HG03025 (cell line): ENCODE data around the gene ANG.
"Not testable (repeated sequence)": the region's sequence is repeated elsewhere in the genome, so short reads cannot be mapped to it uniquely, and the experiment has no call there.

Experiments used
- ATAC-seq: cut with Tn5 transposase; IDR thresholded peaks from one replicate; pipeline ENCODE4 v1.9.1; 2021; ENCODE audit warnings: mild to moderate bottlenecking, moderate library complexity; ENCODE audit not compliant: unreplicated experiment, low FRiP score

ANG gene

DNA sequence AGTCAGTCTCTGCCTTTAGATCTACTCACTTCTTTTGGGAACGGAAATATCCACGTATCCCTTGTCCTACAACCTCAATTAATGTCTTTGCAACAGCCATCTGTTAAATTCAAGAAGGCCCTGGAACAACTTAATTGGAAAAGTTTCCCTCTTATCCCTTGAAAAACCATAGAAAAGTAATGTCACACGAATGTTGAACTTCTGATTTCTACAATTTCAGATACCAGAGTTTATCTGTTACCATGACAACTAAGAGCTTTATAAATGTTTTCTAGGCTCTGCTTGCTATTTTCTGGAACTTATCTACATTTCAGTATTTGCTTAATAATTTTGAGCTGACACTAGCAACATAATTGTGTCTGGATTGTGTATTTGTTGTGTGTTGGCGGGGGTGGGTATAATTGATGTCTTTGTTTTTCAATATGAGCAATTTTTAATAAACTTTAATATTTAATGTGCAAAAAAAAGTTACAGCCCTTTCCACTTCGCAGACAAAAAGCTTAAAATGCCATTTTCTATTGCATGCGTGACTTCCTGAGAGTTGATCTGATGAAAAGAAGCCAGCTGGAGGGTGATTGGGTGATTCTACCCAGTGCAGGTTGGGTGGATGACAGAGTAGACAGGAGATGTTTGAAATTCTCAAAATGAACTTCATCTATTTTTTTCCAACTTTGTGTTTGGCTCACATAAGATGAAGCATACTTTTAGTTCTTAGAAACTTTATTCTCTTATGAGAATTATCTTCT lies 45.3 kb downstream of the ANG start:
- no peak for ATAC-seq

DNA sequence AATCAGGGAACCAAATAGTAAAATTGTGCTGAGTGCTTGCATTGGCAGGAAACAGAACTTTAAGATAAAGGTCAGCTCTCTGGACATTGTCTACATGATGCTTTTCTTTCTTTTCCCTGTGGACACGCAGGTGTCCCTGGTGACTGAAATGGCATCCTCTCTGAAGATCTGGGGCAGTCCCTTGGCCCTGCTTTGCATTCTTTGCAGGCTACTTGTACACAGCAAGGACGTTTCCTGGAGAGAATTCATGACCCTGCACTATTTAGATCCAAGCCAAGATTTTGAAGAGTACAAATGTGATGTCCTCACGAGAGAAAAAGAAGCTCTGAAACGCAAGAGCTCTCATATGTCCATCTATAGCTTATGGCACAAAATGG lies 45.9 kb downstream of the ANG start:
- no peak for ATAC-seq

DNA sequence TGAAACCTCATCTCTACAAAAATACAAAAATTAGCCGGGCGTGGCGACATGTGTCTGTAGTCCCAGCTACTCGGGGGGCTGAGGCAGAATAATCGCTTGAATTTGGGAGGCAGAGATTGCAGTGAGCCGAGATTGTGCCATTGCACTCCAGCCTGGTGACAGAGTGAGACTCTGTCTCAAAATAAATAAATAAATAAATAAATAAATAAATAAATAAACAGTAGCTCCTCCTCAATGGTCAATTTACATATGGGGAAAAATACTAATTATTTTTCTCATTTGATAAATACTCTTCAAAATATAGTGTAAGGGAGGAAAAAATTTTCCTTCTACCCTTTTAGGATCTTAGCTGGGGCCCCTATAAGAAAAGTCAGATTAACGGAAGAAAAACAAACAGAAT lies 49.7 kb downstream of the ANG start:
- not testable (repeated sequence) for ATAC-seq

DNA sequence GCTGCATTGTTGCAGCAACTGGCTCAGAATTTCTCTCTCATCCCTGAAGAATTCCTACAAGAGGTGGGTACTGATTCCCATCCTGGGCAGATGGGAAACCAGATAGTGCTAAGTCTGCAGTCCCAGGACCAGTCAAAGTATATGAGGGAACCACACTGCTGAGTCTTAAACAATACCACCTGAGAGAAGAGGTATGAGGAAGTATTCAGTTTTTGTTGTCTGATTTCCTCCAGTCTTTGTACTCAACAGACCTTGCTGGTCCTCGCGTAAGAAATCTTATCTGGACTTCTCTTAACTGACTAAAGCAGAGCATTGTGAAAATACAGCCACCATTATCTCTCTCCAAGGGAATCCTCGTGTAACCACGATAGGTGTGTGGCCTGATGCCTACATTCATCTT lies 53.6 kb downstream of the ANG start:
- no peak for ATAC-seq

DNA sequence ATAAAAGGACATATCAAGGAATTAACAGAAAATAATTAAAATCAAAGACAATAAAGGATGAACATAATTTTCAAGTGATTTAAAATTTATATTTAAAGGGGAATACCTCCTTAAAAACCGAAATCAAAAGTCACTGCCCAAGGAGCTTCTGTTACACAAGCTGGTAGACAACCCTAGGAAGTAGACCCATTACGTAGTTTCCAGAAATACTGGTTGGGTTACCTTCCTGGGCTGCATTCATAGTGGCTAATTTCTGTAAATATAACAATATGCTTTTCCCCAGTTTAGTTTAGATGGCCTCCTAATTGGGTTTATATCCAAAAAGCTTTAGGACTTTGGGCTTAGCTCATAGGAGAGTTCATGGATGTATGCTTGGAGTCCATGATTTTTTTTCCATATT lies 55.0 kb downstream of the ANG start:
- no peak for ATAC-seq
